D721Med (cell line): Measurements from ENCODE around the gene INPP5F.

Experiments used
- DNase-seq: peaks from one replicate; pipeline ENCODE4 v3.0.0; 2011; ENCODE audit warnings: low spot score; ENCODE audit not compliant: insufficient read length
- FAIRE-seq: peaks from 2 replicates; lab custom pipeline; 2011; peaks lifted over from hg19 to GRCh38; lab: Jason Lieb, UNC
- TF ChIP-seq, protein P1 (sequence below): IDR thresholded peaks from 2 replicates; pipeline ENCODE4 v1.5.1; 2012; ENCODE audit warnings: mild to moderate bottlenecking, control low read depth; ENCODE audit not compliant: insufficient read depth; ENCODE audit errors: missing control alignments

INPP5F gene, protein sequence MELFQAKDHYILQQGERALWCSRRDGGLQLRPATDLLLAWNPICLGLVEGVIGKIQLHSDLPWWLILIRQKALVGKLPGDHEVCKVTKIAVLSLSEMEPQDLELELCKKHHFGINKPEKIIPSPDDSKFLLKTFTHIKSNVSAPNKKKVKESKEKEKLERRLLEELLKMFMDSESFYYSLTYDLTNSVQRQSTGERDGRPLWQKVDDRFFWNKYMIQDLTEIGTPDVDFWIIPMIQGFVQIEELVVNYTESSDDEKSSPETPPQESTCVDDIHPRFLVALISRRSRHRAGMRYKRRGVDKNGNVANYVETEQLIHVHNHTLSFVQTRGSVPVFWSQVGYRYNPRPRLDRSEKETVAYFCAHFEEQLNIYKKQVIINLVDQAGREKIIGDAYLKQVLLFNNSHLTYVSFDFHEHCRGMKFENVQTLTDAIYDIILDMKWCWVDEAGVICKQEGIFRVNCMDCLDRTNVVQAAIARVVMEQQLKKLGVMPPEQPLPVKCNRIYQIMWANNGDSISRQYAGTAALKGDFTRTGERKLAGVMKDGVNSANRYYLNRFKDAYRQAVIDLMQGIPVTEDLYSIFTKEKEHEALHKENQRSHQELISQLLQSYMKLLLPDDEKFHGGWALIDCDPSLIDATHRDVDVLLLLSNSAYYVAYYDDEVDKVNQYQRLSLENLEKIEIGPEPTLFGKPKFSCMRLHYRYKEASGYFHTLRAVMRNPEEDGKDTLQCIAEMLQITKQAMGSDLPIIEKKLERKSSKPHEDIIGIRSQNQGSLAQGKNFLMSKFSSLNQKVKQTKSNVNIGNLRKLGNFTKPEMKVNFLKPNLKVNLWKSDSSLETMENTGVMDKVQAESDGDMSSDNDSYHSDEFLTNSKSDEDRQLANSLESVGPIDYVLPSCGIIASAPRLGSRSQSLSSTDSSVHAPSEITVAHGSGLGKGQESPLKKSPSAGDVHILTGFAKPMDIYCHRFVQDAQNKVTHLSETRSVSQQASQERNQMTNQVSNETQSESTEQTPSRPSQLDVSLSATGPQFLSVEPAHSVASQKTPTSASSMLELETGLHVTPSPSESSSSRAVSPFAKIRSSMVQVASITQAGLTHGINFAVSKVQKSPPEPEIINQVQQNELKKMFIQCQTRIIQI

DNA sequence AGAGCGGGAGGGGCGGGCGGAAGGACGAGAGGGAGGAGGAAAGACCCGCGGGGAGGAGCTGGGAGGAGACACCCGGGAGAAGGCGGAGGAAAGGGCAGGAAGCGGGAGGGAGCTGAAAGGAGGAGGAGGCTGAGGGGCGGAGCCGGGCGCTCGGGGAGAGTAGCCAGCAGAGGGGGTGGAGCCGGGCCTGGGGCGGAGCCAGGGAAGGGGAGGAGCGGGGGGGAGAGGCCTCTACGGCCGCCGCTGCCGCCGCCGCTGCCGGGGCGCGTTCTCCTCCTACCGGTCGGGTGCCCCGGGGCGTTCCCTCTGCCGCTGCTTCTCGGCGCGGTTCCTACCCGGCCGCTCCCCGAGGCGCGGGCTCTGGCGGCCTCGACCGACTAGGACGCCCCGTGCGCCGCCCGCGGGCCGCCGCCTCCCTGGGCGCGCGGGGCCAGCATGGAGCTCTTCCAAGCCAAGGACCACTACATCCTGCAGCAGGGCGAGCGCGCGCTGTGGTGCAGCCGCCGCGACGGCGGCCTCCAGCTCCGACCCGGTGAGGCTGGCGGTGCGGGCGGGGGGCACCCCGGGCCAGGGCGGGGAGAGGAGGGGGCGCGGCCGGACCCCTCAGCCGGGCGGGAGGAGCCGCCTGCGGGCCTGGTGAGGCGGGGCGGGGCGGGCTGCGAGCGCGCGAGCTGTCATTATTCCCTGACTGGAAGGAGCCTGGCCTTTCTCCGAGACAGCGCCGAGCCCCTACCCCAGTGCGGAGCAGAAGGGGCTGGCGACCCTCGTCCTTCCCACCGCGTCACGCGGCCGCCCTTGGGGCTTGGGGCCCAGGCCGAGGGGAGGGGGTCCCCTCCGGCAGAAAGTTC lies at the start of gene INPP5F:
Gene INPP5F, plus strand, starts transcription at position 223 of the 848 bp plus-strand sequence. Its CDS starts 213 bp downstream, at position 436.
- DNase-seq: peak; percentile 83
- TF ChIP-seq, protein P1, sequence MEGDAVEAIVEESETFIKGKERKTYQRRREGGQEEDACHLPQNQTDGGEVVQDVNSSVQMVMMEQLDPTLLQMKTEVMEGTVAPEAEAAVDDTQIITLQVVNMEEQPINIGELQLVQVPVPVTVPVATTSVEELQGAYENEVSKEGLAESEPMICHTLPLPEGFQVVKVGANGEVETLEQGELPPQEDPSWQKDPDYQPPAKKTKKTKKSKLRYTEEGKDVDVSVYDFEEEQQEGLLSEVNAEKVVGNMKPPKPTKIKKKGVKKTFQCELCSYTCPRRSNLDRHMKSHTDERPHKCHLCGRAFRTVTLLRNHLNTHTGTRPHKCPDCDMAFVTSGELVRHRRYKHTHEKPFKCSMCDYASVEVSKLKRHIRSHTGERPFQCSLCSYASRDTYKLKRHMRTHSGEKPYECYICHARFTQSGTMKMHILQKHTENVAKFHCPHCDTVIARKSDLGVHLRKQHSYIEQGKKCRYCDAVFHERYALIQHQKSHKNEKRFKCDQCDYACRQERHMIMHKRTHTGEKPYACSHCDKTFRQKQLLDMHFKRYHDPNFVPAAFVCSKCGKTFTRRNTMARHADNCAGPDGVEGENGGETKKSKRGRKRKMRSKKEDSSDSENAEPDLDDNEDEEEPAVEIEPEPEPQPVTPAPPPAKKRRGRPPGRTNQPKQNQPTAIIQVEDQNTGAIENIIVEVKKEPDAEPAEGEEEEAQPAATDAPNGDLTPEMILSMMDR: no peak
- no peak for FAIRE-seq

DNA sequence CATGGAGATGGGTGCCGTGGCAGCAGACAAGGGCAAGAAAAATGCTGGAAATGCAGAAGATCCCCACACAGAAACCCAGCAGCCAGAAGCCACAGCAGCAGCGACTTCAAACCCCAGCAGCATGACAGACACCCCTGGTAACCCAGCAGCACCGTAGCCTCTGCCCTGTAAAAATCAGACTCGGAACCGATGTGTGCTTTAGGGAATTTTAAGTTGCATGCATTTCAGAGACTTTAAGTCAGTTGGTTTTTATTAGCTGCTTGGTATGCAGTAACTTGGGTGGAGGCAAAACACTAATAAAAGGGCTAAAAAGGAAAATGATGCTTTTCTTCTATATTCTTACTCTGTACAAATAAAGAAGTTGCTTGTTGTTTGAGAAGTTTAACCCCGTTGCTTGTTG lies 48.7 kb upstream of the INPP5F start:
- FAIRE-seq: no peak
- no peak for DNase-seq
- TF ChIP-seq, protein P1: no peak

DNA sequence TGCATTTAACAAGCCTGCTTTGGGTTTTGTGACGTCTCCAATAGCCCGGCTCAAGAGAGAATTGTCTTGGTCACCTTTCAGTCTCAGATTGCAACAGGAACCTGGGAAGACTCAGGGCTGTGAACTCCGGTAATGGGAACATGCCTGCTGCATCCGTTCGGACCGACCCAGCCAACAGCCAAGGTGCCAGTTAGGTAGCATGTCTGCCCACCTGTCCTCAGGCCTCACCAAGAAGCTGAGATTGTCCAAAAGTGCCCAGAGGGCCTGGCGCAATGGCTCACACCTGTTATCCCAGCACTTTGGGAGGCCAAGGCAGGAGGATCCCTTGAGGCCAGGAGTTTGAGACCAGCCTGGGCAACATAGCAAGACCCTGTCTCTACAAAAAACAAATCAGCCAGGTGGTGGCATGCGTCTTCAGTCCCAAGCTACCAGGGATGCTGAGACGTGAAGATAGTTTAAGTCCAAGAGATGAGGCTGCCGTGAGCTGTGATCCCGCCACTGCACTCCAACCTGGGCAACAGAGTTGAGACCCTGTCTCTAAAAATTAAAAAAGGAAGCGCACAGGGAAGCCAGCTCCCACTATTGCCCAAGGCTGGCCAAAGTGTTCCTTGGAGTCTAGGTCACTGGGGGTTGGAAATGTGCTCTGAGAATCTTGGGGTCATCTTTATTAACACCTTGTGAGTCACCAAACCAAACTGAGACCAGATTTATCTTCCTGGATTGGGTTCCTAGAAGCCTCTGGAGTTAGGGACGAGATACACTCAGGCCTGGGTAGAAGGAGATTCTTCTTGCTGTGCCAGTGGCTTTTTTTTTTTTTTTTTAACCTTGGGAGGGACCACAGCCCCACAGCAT lies 47.7 kb upstream of the INPP5F start:
- TF ChIP-seq, protein P1: no peak
- FAIRE-seq: no peak

DNA sequence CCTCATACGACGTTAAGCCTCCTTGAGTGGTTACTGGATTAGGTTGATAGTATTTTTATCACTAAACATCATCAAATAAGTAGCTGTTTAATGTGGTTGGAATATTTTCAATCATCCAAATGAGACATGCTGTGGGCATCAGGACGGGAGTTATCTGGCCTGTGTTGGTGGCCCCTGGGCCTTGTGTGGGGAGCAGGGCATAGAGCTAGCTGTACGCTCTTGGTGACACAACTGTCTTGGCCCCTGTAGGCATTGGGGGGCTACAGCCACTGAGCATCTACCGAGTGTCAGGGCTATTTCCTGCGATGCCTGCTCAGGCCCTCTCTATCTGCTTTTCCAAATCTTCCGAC lies 46.4 kb upstream of the INPP5F start:
- no peak for FAIRE-seq
- TF ChIP-seq, protein P1: no peak
- no peak for DNase-seq

More for the DNA sequence above, 47.7 kb upstream of the INPP5F start:
- DNase-seq: no peak

DNA sequence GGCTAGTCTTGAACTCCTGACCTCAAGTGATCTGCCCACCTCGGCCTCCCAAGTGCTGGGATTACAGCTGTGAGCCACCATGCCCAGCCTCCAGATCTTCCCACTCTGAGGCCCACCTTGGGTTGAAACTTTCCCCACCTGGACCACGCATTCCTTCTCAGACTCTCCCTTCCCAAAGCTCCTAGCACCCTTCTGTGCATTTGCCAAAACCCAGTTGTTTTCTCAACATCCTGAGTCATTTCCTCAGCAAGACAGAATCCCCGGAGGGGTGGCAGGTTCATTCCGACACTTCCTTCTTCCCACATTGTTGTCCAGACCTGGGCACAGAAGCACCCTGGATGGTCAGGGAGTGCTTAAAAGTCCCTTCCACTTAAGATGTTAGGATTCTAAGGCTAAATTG lies 45.8 kb upstream of the INPP5F start:
- FAIRE-seq: no peak
- DNase-seq: no peak

More for the DNA sequence above, 45.8 kb upstream of the INPP5F start:
- TF ChIP-seq, protein P1: no peak
